NCI-H2107 treated with DMSO at 0.1 percent for 48 hours (cell line): ENCODE measurements around the gene KHDC1L.
"Not testable (repeated sequence)": the region's sequence is repeated elsewhere in the genome, so short reads cannot be mapped to it uniquely, and the experiment has no call there.

Experiments
- DNase-seq: peaks from one replicate; lab custom pipeline; 2025; ENCODE audit not compliant: unreplicated experiment; lab: John Stamatoyannopoulos, UW

KHDC1L gene

DNA sequence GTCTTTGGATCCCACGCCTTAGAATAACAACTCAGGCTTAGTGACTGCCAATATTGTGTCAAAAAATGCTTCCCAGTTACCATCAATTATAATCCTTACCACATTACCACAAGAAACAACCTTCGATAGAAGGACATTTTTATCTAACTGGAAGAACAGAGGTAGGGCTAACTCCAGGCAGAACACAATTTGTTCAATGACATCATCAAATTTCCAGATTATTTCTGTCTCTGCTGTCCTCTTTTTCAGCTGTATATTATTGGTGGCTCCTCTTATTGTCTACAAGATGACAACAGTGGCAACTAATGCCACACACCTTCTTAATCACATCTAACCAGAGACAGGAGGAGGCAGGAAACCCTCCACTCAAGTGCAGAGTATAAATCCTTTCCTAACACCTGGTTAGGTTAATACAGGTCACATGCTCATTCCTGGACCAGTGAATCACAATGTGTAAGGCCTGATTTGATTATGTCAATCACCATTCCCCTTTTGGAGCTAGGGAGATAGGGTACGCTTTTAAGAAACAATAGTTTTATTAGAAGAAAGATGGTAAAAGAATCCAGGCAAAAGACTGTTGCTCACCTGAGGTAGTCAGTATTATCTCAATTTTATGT, 18.0 kb downstream of the KHDC1L start:
- no peak for DNase-seq

DNA sequence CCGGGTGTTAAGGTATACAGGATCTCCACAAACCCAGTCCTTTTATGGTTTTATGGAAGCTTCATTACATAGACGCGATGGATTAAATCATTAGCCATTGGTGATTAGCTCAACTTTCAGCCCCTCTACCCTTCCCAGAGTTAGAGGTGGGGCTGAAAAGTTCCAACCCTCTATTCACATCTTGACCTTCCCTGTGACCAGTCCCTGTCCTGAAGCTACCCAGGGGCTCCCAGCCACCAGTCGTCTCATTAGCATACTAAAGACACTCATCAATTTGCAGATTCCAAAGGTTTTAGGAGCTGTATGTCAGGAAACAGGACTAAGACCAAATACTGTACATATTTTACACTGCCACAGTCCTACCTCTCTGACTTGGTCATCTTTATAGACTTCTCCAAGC, 21.0 kb downstream of the KHDC1L start:
- no peak for DNase-seq

DNA sequence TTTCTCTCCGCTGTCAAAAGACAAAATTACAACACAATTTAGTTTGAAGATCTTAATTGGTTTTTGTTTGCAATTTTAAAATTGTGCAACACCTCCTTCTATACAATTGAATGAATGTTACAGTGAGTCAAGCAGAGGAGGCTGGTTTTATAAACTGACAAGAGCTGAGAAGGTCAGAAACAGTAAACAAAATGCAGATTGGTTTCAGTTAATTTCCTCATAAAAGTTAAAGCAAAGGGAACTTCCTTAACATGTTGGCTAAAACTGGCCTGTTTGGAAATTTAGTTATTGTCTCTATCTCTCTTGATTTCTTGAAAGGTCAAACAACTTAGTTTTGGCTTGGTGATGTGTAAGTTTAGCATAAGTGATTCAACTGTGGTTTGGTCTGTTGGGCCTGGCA, 22.2 kb downstream of the KHDC1L start:
- DNase-seq: no peak

DNA sequence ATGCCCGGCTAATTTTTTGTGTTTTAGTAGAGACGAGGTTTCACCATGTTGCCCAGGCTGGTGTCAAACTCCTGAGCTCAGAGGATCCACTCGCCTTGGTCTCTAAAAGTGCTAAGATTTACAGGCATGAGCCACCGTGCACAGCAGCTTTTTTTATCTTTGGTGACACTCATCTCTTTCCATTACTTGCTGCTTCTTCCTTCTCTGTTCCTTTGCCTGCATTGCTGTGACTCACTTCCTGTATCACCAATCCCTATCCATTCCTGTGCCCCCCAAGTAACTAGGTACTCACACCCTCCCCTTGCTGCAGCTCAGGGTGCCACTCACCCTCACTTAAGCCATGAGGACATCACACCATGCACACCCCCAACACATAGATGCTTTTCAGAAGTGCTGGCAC, 24.6 kb downstream of the KHDC1L start:
- DNase-seq: no peak

DNA sequence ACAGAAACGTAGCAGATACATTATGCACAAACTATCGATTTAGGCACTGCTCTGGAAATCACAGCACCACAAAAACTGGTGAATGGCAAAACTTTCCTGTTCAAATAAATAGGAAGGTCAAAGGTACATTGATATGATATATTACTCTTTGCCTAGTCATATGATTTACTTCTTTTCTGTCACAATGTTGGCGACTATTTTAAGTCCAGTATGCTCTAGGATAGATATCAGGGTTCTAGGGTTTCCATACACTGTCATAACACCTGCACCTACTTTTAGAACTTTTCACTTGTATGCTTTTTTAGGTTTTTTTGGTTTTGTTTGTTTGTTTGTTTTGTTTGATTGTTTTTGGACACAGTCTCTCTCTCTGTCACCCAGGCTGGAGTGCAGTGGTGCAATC, 25.0 kb downstream of the KHDC1L start:
- no peak for DNase-seq

DNA sequence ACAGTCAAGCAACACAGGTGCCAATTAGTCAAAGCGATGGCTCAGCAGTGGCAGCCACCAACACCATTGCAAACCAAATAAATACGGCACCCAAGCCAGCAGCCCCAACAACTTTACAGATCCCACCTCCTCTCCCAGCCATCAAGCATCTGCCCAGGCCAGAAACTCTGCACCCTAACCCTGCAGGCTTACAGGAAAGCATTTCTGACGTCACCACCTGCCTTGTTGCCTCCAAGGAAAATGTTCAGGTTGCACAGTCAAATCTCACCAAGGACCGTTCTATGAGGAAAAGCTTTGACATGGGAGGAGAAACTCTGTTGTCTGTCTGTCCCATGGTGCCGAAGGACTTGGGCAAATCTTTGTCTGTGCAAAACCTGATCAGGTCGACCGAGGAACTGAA, 30.6 kb downstream of the KHDC1L start:
- DNase-seq: no peak

DNA sequence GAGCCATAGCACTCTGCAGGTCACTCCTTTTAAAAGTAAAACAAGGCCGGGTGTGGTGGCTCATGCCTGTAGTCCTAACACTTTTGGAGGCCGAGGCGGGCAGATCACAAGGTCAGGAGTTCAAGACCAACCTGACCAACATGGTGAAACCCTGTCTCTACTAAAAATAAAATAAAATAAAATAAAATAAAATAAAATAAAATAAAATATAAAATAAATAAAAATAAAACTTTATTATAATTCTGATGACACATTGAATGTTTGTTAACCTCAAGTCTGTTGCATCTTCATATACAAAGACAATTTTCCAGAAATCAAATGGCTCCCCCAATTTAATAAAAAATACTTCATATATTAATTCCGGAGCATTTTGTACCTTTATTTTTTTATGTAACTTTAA, 32.0 kb downstream of the KHDC1L start:
- not testable (repeated sequence) for DNase-seq

DNA sequence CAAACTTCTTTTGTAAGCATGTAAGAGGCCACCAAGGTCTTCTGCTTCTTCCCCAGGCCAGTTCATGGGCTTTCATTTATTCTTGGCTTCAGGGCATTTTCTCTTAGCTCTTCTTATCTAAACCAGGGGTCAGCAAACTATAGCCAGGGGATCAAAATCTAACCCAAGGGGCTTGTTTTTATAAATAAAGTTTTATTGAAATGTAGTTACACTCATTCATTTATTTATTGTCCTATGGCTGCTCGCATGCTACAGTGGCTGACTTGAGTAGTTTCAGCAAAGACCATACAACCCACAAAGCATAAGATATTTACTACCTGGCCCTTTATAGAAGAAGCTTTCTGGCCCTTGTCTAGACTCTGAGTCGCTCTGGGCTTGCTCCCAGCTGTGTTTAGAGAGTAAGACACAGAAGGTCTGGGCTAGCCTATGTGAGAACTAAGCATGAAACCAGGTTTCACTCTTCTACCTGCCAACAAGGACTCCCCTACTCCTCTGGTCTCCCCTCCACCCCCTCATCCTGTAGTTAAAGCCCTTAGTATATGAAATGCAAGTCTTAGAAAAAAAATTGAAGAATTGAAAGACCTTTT, 43.2 kb downstream of the KHDC1L start:
- no peak for DNase-seq

DNA sequence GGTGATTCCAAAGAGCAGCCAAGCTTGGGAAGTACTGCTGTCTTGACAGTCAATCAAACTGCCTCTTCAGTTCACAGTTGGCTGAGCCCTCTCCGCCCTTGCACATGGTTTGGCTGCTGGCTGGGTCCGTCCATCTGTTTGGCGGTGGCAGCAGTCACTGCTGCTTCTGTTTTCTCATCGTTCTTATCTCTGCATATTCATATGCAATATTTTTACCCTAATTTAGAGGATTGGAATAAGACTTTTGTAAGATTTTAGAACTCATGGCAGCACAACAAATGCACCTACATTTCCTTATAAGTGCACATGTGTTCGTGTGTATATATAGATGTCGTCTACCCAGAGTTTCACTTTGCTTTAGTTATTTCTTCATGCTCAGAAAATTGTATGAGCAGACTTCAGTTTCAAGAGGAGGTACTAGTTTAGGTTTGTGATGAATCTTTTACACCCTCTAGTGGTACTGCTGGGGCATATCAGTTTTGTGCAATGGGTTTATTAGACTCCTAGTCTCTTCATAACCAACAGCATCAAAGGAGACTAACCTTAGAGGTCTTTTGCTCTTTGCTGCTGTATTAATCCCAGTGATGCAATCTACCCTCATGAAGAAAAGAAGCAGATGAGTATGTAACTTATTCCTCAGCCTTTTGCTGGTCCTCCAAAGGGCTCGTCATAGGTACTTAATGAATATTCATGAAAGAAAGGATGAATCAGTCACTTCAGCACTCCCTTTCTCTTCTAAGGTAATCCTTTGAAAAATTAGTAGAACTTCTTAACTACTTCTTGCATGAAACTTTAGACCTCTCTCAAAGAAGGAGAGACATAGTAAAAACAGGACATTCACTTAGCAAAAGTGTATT, 44.3 kb downstream of the KHDC1L start:
- DNase-seq: peak; percentile 75

DNA sequence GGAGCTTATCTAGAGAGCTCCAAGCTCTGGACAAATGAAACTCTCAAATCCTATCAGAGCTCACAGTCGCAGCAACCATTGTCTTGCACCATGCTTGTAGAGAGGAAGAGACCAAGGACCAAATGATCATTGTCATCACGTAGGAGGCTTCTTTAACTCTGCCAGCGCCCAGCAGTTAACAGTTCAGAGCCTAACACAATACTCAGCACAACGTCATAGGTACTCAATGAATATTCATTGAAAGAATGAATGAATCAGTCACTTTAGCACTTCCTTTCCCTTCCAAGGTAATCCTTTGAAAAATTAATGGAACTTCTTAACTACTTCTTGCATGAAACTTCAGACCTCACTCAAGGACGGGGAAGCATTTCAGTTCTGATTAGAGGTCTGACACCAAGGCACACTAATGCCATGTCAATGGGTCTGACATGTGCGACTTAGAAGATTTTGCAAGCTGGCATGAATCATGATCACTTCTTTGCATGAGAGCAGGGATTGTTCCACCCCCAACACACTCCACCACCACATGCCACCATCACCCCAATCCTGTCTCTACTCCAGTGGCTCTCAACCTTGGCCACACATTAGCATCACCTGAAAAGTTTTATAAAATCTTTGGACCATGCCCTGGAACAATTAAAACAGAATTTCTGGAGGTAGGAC, 45.1 kb downstream of the KHDC1L start:
- DNase-seq: no peak

DNA sequence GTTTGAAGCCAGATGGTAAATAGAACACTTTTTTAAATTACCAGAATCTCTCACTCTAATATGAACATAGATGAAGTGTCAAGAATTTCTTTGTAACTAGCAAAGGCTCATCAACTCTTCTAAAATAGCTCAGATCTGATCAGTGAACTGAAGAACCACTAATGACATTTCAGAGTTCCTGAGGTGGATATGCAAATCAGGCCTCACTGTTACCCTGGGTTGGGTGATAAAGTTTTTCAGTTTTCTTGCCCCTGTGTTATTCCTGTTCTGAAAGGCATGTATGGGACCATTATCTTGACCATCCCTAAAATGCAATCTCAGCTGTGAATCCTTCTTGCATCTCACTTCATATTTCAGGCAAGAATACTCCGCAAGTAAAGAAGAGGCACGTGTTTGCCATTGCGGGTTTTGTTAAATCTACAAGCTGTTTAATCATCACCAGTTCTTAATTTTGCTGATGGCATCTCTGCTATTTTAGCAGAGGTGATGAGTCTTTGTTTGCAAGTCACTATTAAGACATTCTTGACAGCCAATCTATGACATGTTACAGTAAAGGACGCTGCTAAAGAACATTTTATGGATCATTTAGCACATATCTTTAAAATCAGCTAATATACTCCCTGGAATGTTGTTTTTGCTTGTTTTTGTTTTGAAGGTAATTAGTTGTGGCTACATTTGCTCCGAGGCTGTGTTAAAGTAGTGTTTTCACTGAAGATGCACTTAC, 47.9 kb downstream of the KHDC1L start:
- DNase-seq: no peak

DNA sequence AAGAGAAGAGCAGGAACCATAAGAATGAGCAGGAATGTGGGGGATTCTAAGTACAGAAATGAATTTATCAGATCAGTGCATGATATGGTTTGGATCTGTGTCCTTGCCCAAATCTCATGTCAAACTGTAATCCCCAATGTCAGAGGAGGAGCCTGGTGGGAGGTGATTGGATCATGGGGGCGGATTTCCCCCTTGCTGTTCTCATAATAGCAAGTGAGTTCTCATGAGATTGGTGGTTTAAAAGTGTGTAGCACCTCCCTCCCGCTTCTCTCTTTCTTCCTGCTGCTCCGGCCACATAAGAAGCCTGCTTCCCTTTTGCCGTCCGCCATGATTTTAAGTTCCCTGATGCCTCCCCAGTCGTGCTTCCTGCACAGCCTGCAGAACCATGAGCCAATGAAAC, 49.2 kb downstream of the KHDC1L start:
- DNase-seq: no peak

DNA sequence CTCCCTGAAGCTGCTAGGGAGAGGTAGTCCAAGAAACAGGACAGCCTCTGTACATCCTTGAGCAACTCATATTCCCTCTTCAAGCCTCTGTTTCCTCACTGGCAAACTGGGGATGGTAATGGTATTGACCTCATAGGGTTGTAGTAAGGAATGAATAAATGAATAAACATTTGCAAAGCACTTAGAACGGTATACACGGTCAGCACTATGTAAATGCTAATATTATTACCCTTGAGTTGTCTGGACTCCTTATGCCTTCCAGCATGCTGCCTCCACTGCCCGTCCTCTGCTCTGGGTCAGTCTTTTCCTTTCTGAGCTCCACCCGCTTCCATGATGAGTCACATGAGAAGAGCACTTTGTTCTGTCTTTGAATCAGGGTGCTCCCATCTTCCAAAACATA, 50.6 kb downstream of the KHDC1L start:
- DNase-seq: no peak
